ENCODE data around the gene ENAH. TPM values are rescaled to one million over a fixed set of nuclear protein-coding genes. Genes with fewer than 3 reads are reported as not detected.

ENAH gene
- total RNA-seq, 1 experiment from 2014 or later, result 100 TPM

- POLR2A ChIA-PET, result interaction anchor here (1.2 kb wide), 1 partner anchor 14 kb away, joined by 3 read pairs; no protein-coding TSS in a partner anchor
- intact Hi-C loops (cut with micrococcal nuclease), result no loop called here
Observed at GRCh38 chr1:225595452-225595851, 57.5 kb downstream of the ENAH start.

GRCh38 chr1:225593414-225593813, 59.5 kb downstream of the ENAH start:
- ATAC-seq (no peak), DNase-seq (ENCODE audit: low read depth, low spot score) (no peak)
- Histone ChIP-seq H3K4me3 (replicated peaks in 1 of 2; ENCODE audit: low read depth in 1 of 2, low read length in 2 of 2) (no peak overlapping the region), H3K4me1 (ENCODE audit: control insufficient read depth in 1 of 2, insufficient read depth in 2 of 2, low read length in 2 of 2) (no peaks in the 10 kb centered on the region), H3K9me3 (ENCODE audit: control insufficient read depth in 1 of 2, insufficient read depth in 1 of 2, low read depth in 1 of 2, low read length in 2 of 2) (no peaks in the 10 kb centered on the region), H3K4me2 (ENCODE audit: low read length) (no peak overlapping the region), H3K27ac (ENCODE audit: low read depth, low read length) (no peak overlapping the region), H3K27me3 (ENCODE audit: insufficient read depth, low read length) (no peaks in the 10 kb centered on the region), H2AFZ (ENCODE audit: low read depth, low read length, poor library complexity, severe bottlenecking) (no peak overlapping the region), H3K79me2 (ENCODE audit: insufficient read depth, low read length) (peaks cover 68% of the 10 kb centered on the region), H3K9ac (ENCODE audit: low read length) (no peak overlapping the region), H3K36me3 (ENCODE audit: control insufficient read depth in 1 of 2, insufficient read depth in 2 of 2, low read length in 2 of 2) (no peaks in the 10 kb centered on the region), H3K9me2 (ENCODE audit: insufficient read depth) (no peaks in the 10 kb centered on the region), H4K20me1 (ENCODE audit: insufficient read depth) (peaks cover 4% of the 10 kb centered on the region; the same call in 1 of the 2 replicates)
- ChIA-PET POLR2A (no interaction called here), RAD21 (ENCODE audit: low non-redundant PET in 1 of 2, low total read pairs in 2 of 2, uncharacterized antibody in 2 of 2, unreplicated experiment in 2 of 2) (no interaction called here), CTCF (no interaction called here)
- intact Hi-C loops (cut with micrococcal nuclease), result no loop called here
- no peak for TF ChIP-seq CEBPB (IDR thresholded peaks at IDR 0.05; ENCODE audit: low read depth)
- no peak for TF ChIP-seq POLR2A (IDR thresholded peaks at IDR 0.05; ENCODE audit: borderline replicate concordance, extremely low read depth, insufficient read depth, insufficient read length)
- TF ChIP-seq ZNF274 (IDR thresholded peaks at IDR 0.05; ENCODE audit: low read depth, low read length), result no peak
- TF ChIP-seq SIN3A (IDR thresholded peaks at IDR 0.05; ENCODE audit: low read depth), result no peak
- TF ChIP-seq ZFX (IDR thresholded peaks at IDR 0.05), result no peak
- TF ChIP-seq YY1 (IDR thresholded peaks at IDR 0.05; ENCODE audit: extremely low read depth, insufficient replicate concordance, low read depth, low read length), result no peak
- no peak for TF ChIP-seq FOSL1 (IDR thresholded peaks at IDR 0.05; ENCODE audit: low read depth)
- no peak for TF ChIP-seq JUND (IDR thresholded peaks at IDR 0.05)
- no TSS peak for BruUV-seq (replicated peaks)

More at GRCh38 chr1:225595452-225595851, 57.5 kb downstream of the ENAH start:
- no peaks in the 10 kb centered on the region for H3K9me3 ChIP-seq (ENCODE audit: control insufficient read depth in 1 of 2, insufficient read depth in 1 of 2, low read depth in 1 of 2, low read length in 2 of 2)
- no peak overlapping the region for H3K9ac ChIP-seq (ENCODE audit: low read length)
- H3K79me2 ChIP-seq (ENCODE audit: insufficient read depth, low read length), result peaks cover 73% of the 10 kb centered on the region
- TF ChIP-seq EZH2phosphoT487 (IDR thresholded peaks at IDR 0.05; ENCODE audit: borderline replicate concordance) (no peak), CEBPB (IDR thresholded peaks at IDR 0.05; ENCODE audit: low read depth) (no peak), FOSL1 (IDR thresholded peaks at IDR 0.05; ENCODE audit: low read depth) (no peak), ZNF274 (IDR thresholded peaks at IDR 0.05; ENCODE audit: low read depth, low read length) (no peak)
- no peaks in the 10 kb centered on the region for H3K9me2 ChIP-seq (ENCODE audit: insufficient read depth)
- H3K27ac ChIP-seq (ENCODE audit: low read depth, low read length), result no peak overlapping the region
- no peak overlapping the region for H3K4me2 ChIP-seq (ENCODE audit: low read length)
- no peak overlapping the region for H3K4me3 ChIP-seq (replicated peaks in 1 of 2; ENCODE audit: low read depth in 1 of 2, low read length in 2 of 2)
- no TSS peak for BruUV-seq (replicated peaks)
- ATAC-seq, result no peak
- ChIA-PET RAD21 (ENCODE audit: low non-redundant PET in 1 of 2, low total read pairs in 2 of 2, uncharacterized antibody in 2 of 2, unreplicated experiment in 2 of 2) (no interaction called here), CTCF (no interaction called here)
- H4K20me1 ChIP-seq (ENCODE audit: insufficient read depth), result peaks cover 4% of the 10 kb centered on the region; the same call in 1 of the 2 replicates
- H3K27me3 ChIP-seq (ENCODE audit: insufficient read depth, low read length), result no peaks in the 10 kb centered on the region
- DNase-seq (ENCODE audit: low read depth, low spot score), result no peak
- no peaks in the 10 kb centered on the region for H3K4me1 ChIP-seq (ENCODE audit: control insufficient read depth in 1 of 2, insufficient read depth in 2 of 2, low read length in 2 of 2)
- no peaks in the 10 kb centered on the region for H3K36me3 ChIP-seq (ENCODE audit: control insufficient read depth in 1 of 2, insufficient read depth in 2 of 2, low read length in 2 of 2)
- no peak overlapping the region for H2AFZ ChIP-seq (ENCODE audit: low read depth, low read length, poor library complexity, severe bottlenecking)
